GM23248 (cell line): ENCODE data around the gene PC.

Experiments used
- EZH2 ChIP-seq: fragments of 200-600 bp; sonication (generic); IDR thresholded peaks from 2 replicates; pipeline ENCODE4 v1.6.1; 2018; ENCODE audit warnings: antibody characterized with exemption, mild to moderate bottlenecking; ENCODE audit not compliant: insufficient read depth, poor library complexity, severe bottlenecking
- EZH2phosphoT487 ChIP-seq: fragments of 200-600 bp; sonication (generic); IDR thresholded peaks from 2 replicates; pipeline ENCODE4 v1.6.1; 2018; ENCODE audit warnings: antibody characterized with exemption, moderate library complexity, mild to moderate bottlenecking, low read depth; ENCODE audit not compliant: insufficient read depth

- no peak for TF ChIP-seq EZH2
- TF ChIP-seq EZH2phosphoT487: no peak
Observed at GRCh38 chr11:66809592-66809991, 148.6 kb downstream of the PC start.
